Naive thymus-derived CD4-positive, alpha-beta T cell (primary cell): ENCODE data around the gene RHEBL1. TPM values are rescaled to one million over a fixed set of nuclear protein-coding genes. Genes with fewer than 3 reads are reported as not detected.

Experiments used
- ATAC-seq: fragments of 150-1000 bp; cut with Tn5 transposase; 2 replicates; pipeline ENCODE4 v1.10.0; 2021; ENCODE audit warnings: mild to moderate bottlenecking, moderate library complexity
- CTCF ChIA-PET: fragments of 350-600 bp; sonication (Branson Sonifier 250); formaldehyde crosslinking; loops from one replicate; lab custom pipeline; 2021; ENCODE audit warnings: antibody characterized with exemption; lab: Charles Lee
- POLR2A ChIA-PET: fragments of 350-600 bp; sonication (Branson Sonifier 250); formaldehyde crosslinking; loops from one replicate; lab custom pipeline; 2021; ENCODE audit warnings: antibody characterized with exemption, inconsistent platforms; lab: Charles Lee
- DNase-seq, 9 donors: peaks; one replicate each; pipeline versions ENCODE4 v3.0.0 to v3.0.0-alpha.2; 2020 to 2022; ENCODE audit warnings: mixed read lengths in 1 of 9
- H3K27ac ChIP-seq: one replicate; pipeline ENCODE4 v1.7.0; 2013; ENCODE audit warnings: mild to moderate bottlenecking, low read depth, low read length, moderate library complexity
- H3K27me3 ChIP-seq, 2 donors: one replicate each; pipeline ENCODE4 v1.7.0; 2013; ENCODE audit warnings: low read length in 2 of 2, mild to moderate bottlenecking in 2 of 2, moderate library complexity in 2 of 2; ENCODE audit not compliant: control insufficient read depth in 2 of 2, insufficient read depth in 2 of 2
- H3K36me3 ChIP-seq, 3 experiments: 1 replicate in 2 of 3; 2 replicates in 1 of 3; pipeline ENCODE4 v1.7.0; 2013; ENCODE audit warnings: low read length in 3 of 3, mild to moderate bottlenecking in 3 of 3, moderate library complexity in 1 of 3; ENCODE audit not compliant: insufficient read depth in 3 of 3, control insufficient read depth in 2 of 3
- H3K4me1 ChIP-seq, 2 donors: one replicate each; pipeline ENCODE4 v1.7.0; 2013; ENCODE audit warnings: low read length in 2 of 2, mild to moderate bottlenecking in 2 of 2, moderate library complexity in 1 of 2; ENCODE audit not compliant: control insufficient read depth in 2 of 2, insufficient read depth in 2 of 2
- H3K4me3 ChIP-seq: 2 replicates; pipeline ENCODE4 v1.7.0; 2013; ENCODE audit warnings: mild to moderate bottlenecking, low read length
- H3K9me3 ChIP-seq, 3 experiments: 1 replicate in 2 of 3; 2 replicates in 1 of 3; pipeline ENCODE4 v1.7.0; 2013; ENCODE audit warnings: low read length in 3 of 3; ENCODE audit not compliant: control insufficient read depth in 2 of 3
- H3K27ac Mint-ChIP-seq, 9 donors: one replicate each; pipeline ENCODE4 v1.8.0; 2020 to 2022; ENCODE audit warnings: mixed read lengths in 9 of 9, mild to moderate bottlenecking in 8 of 9, moderate library complexity in 5 of 9, inconsistent platforms in 2 of 9
- H3K27me3 Mint-ChIP-seq, 5 donors: one replicate each; pipeline ENCODE4 v1.8.0; 2021 to 2022; ENCODE audit warnings: mixed read lengths in 5 of 5, mild to moderate bottlenecking in 1 of 5
- H3K36me3 Mint-ChIP-seq, 5 donors: one replicate each; pipeline ENCODE4 v1.8.0; 2020 to 2022; ENCODE audit warnings: mixed read lengths in 5 of 5, mild to moderate bottlenecking in 3 of 5, inconsistent platforms in 1 of 5
- H3K4me1 Mint-ChIP-seq, 7 donors: one replicate each; pipeline ENCODE4 v1.8.0; 2020 to 2022; ENCODE audit warnings: mixed read lengths in 7 of 7, mild to moderate bottlenecking in 3 of 7, inconsistent platforms in 1 of 7
- H3K4me3 Mint-ChIP-seq, 10 donors: one replicate each; pipeline ENCODE4 v1.8.0; 2020 to 2022; ENCODE audit warnings: mild to moderate bottlenecking in 10 of 10, mixed read lengths in 10 of 10, moderate library complexity in 6 of 10, inconsistent platforms in 2 of 10
- H3K9me3 Mint-ChIP-seq, 11 donors: one replicate each; pipeline ENCODE4 v1.8.0; 2020 to 2022; ENCODE audit warnings: mixed read lengths in 11 of 11, mild to moderate bottlenecking in 4 of 11, inconsistent platforms in 1 of 11, moderate library complexity in 1 of 11
- intact Hi-C, 2 donors: fragments of 100-400 bp; cut with micrococcal nuclease; formaldehyde crosslinking; loops; one replicate each; pipeline ENCODE4 v1.15.1; 2023
- polyA plus RNA-seq, 2 donors: library from polyadenylated mRNA; unstranded; fragments of 300-500 nt; fragmentation: Illumina TruSeq; gene quantifications; one replicate each; pipeline ENCODE4 v1.2.3, GENCODE V29; 2021
- total RNA-seq, 6 experiments: library from RNA in 5 of 6; stranded (reverse) in 5 of 6; gene quantifications; 1 replicate in 5 of 6; 2 replicates in 1 of 6; pipeline ENCODE4 v1.2.3 and lab custom pipeline; 2021 to 2026

Gene RHEBL1
- total and polyA plus RNA-seq, 7 experiments from 2014 or later = 1.8 to 9.4 (median 3.3) TPM

DNA sequence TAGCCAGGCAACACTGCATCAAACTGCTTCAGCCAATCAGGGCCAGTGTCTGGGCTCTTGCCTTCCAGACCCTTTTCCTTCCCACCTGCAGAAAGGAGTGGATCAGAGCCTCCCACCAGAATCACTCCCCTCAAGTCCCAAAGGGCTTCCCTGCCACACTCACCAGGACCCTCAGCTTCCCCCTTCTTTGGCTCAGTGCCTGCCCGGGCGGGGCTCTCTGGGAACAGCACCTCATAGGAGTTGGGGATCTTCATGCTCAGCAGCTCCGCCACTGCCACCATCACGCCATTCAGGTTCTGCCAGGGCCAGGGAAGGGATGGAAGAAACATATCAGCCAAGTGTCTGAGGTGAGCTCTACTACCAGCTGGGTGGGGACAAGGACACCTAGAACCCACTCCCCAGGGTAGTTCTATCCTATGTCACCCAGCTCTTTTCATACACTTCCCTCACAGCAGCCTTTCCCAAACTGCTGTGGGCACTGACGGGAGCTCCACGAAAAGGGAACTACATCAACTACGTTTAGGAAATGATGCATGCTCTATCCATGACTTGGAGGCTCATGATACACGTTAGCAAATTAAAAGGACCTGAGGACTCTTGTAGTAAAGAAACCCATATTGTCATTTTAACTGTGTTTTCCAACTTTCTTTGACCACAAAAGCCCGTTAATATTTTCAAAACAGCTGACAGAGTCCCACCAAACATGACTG is 41.8 kb downstream of the RHEBL1 start:
- Histone ChIP-seq H3K4me1 (no peaks in the 10 kb centered on the region), H3K27me3 (no peaks in the 10 kb centered on the region), H3K4me3 (no peak overlapping the region), H3K9me3 (no peaks in the 10 kb centered on the region), H3K27ac (no peak overlapping the region), H3K36me3 (peaks cover 16 to 82% (median 20%) of the 10 kb centered on the region in 3 experiments)
- H3K9me3 Mint-ChIP-seq = no peaks in the 10 kb centered on the region
- H3K4me1 Mint-ChIP-seq = peaks cover 0 to 7% (median 0%) of the 10 kb centered on the region in 7 donors
- H3K27ac Mint-ChIP-seq = peak overlapping the region in 3 of 9 donors; percentile 14 to 46 (median 43)
- H3K27me3 Mint-ChIP-seq = no peaks in the 10 kb centered on the region
- POLR2A ChIA-PET = interaction anchor here (0.6 to 0.8 kb wide), 2 partner anchors 9 to 213 kb away, joined by 3 to 4 read pairs; no protein-coding TSS in a partner anchor
- ATAC-seq (peak; percentile 37), DNase-seq (no peak)
- H3K36me3 Mint-ChIP-seq = peaks cover 6 to 36% (median 11%) of the 10 kb centered on the region in 5 donors
- H3K4me3 Mint-ChIP-seq = no peak overlapping the region
- CTCF ChIA-PET = interaction anchor here (1.0 kb wide), 2 partner anchors 9 to 16 kb away, joined by 3 read pairs; no protein-coding TSS in a partner anchor
- intact Hi-C loops = no loop called here

DNA sequence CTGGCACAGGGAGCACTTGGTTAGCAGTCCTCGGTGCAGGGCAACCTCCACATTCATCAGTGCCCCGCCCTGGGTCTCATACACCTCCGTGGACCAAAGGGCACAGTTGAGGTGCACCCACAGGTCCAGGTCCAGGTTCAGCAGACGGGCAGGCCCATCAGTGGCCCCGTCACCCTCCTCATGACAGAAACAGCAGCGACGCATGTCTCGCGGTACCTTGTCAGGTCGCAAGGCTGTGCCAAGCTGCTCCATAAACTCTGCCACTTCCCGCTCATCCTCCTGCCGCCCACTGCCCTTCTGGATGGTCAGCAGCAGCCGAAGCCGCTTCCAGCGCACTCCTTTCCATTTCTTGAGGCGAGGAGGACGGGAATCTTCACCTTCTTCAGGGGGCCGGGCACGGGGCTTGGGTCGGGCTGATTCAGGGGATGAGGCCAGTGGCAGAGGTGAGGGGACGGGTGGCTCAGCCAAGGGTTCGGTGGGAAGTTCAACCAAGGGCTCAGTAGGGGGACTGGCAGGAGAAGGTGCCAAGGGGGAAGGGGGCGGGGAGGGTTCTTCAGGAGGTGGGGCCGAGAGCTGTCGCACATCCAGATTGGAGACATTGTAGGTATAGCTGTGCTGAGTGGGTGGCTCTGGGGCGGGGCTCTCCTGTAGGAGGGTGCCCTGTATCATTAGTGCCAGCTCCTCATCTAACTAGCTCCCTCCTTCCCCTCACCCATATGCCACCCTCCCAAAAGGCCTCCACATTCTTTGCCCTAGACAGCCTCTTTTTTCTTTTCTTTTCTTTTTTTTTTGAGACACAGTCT is 42.9 kb downstream of the RHEBL1 start:
- Mint-ChIP-seq H3K27ac (no peak overlapping the region), H3K4me3 (no peak overlapping the region), H3K27me3 (no peaks in the 10 kb centered on the region), H3K36me3 (peaks cover 6 to 40% (median 14%) of the 10 kb centered on the region in 5 donors), H3K9me3 (no peaks in the 10 kb centered on the region), H3K4me1 (peaks cover 0 to 12% (median 0%) of the 10 kb centered on the region in 7 donors)
- ChIA-PET CTCF (interaction anchor here (1.0 kb wide), 1 partner anchor 18 kb away, joined by 3 read pairs; no protein-coding TSS in a partner anchor), POLR2A (no interaction called here)
- Histone ChIP-seq H3K27me3 (no peaks in the 10 kb centered on the region), H3K36me3 (peaks cover 8 to 82% (median 20%) of the 10 kb centered on the region in 3 experiments), H3K27ac (no peak overlapping the region), H3K4me1 (no peaks in the 10 kb centered on the region), H3K9me3 (no peaks in the 10 kb centered on the region), H3K4me3 (no peak overlapping the region)
- DNase-seq (no peak), ATAC-seq (no peak)
- intact Hi-C loops = no loop called here

DNA sequence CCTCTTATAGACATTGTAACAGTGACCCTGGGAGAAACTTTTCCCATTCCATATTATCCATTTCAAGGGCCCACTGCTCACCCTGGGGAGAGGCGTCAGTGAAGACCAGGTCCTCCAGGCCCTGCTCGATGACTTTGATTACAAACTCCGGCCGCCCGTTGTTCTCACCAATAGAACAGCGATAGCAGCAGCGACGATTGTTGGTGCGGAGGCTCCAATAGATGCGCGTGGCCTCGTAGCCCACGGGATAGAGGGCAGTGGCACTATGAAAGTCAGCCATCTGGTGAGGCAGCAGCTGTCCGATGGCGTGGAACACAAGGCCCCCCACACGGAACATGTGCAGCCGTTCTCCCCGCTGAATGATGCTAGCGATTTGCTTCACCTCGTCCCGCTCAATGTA is 43.7 kb downstream of the RHEBL1 start:
- Histone ChIP-seq H3K27ac (no peak overlapping the region), H3K4me1 (no peaks in the 10 kb centered on the region), H3K4me3 (no peak overlapping the region), H3K27me3 (no peaks in the 10 kb centered on the region), H3K36me3 (peaks cover 8 to 82% (median 20%) of the 10 kb centered on the region in 3 experiments), H3K9me3 (no peaks in the 10 kb centered on the region)
- CTCF ChIA-PET = interaction anchor here (0.5 kb wide), 1 partner anchor 72 kb away, joined by 4 read pairs; no protein-coding TSS in a partner anchor
- Mint-ChIP-seq H3K4me1 (peaks cover 0 to 12% (median 1%) of the 10 kb centered on the region in 7 donors), H3K27ac (peak overlapping the region in 2 of 9 donors; percentile 8 to 17), H3K4me3 (no peak overlapping the region), H3K27me3 (no peaks in the 10 kb centered on the region), H3K36me3 (peaks cover 6 to 43% (median 17%) of the 10 kb centered on the region in 5 donors), H3K9me3 (no peaks in the 10 kb centered on the region)
- no peak for ATAC-seq
- POLR2A ChIA-PET = no interaction called here
- DNase-seq = no peak
- intact Hi-C loops = no loop called here

DNA sequence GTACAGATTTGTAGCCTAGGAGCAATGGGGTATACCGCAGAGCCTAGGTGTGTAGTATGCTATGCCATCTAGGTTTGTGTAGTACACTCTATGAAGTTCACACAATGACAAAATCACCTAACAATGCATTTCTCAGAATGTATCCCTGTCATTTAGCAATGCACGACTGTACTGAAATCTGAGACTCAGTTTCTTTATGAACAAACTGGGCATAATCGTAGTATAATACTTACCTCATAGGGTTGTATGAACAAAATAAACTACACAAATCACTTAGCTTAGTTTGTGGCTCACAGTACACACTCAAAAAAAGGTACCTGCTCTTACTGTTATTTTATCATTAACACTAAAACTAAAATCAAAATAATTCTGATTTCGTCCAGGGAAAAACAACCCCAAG is 44.3 kb downstream of the RHEBL1 start:
- ChIA-PET CTCF (interaction anchor here (1.6 kb wide), 1 partner anchor 31 kb away, joined by 6 read pairs; no protein-coding TSS in a partner anchor), POLR2A (no interaction called here)
- DNase-seq (no peak), ATAC-seq (no peak)
- Histone ChIP-seq H3K4me1 (no peaks in the 10 kb centered on the region), H3K27ac (no peak overlapping the region), H3K36me3 (peaks cover 8 to 85% (median 20%) of the 10 kb centered on the region in 3 experiments), H3K4me3 (no peak overlapping the region), H3K9me3 (no peaks in the 10 kb centered on the region), H3K27me3 (no peaks in the 10 kb centered on the region)
- Mint-ChIP-seq H3K9me3 (no peaks in the 10 kb centered on the region), H3K36me3 (peaks cover 6 to 43% (median 17%) of the 10 kb centered on the region in 5 donors), H3K4me1 (peaks cover 0 to 12% (median 1%) of the 10 kb centered on the region in 7 donors), H3K27me3 (no peaks in the 10 kb centered on the region), H3K27ac (peak overlapping the region in 2 of 9 donors; percentile 27 to 36), H3K4me3 (no peak overlapping the region)
- intact Hi-C loops = no loop called here

DNA sequence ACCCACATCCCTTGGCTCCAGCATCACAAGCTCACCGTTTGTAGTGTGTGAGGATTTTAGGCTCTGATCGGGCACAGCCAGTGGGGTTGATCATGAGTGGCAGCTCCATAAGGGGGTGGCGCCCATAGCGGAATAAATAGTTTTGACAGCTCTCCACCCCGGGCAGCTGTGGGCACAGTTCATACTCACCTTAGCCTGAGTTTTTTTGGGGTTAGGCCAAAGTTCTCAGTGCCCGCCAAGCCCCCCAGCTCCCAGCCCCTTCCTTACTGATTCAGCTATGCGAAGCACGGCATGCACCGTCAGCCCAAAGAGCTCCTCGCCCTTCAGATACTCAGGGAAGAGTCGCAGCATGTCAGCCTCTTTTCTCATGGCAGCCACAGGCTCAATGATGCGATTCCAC is 45.2 kb downstream of the RHEBL1 start:
- intact Hi-C loops = no loop called here
- H3K9me3 ChIP-seq = no peaks in the 10 kb centered on the region
- Mint-ChIP-seq H3K27ac (peak overlapping the region in 2 of 9 donors; percentile 71 to 74), H3K4me1 (peaks cover 5 to 15% (median 6%) of the 10 kb centered on the region in 7 donors), H3K27me3 (no peaks in the 10 kb centered on the region), H3K9me3 (no peaks in the 10 kb centered on the region), H3K36me3 (peaks cover 6 to 43% (median 17%) of the 10 kb centered on the region in 5 donors), H3K4me3 (no peak overlapping the region)
- H3K36me3 ChIP-seq = peaks cover 8 to 81% (median 20%) of the 10 kb centered on the region in 3 experiments
- ATAC-seq (no peak), DNase-seq (no peak)
- no peak overlapping the region for H3K27ac ChIP-seq
- ChIA-PET POLR2A (no interaction called here), CTCF (interaction anchor here (1.6 to 1.7 kb wide), 2 partner anchors 19 to 30 kb away, joined by 4 to 6 read pairs; no protein-coding TSS in a partner anchor)
- no peaks in the 10 kb centered on the region for H3K27me3 ChIP-seq
- H3K4me3 ChIP-seq = no peak overlapping the region
- peaks cover 1 to 4% of the 10 kb centered on the region in 2 donors for H3K4me1 ChIP-seq

DNA sequence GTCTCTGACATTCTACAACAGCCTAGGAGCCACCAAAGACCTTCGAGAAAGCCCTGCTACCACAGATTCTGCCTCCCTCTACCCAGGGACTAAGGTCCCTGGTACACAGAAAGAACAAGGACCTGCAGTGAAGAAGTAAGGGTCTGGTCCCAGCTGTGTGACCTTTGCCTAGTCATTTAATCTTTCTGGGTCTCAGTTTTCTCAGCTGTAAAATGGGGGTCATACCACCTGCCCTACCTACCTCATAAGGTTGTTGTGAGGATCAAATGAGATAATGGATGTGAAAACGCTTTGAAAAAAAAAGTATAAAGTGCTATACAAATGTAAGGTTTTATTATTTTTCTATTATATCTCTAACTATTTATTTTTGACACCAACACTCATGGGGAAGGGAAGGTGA is 46.0 kb downstream of the RHEBL1 start:
- Mint-ChIP-seq H3K27ac (no peak overlapping the region), H3K36me3 (peaks cover 6 to 43% (median 17%) of the 10 kb centered on the region in 5 donors), H3K27me3 (no peaks in the 10 kb centered on the region), H3K9me3 (no peaks in the 10 kb centered on the region), H3K4me1 (peaks cover 6 to 16% (median 12%) of the 10 kb centered on the region in 7 donors), H3K4me3 (no peak overlapping the region)
- ATAC-seq (no peak), DNase-seq (no peak)
- Histone ChIP-seq H3K27ac (no peak overlapping the region), H3K9me3 (no peaks in the 10 kb centered on the region), H3K4me3 (no peak overlapping the region), H3K27me3 (no peaks in the 10 kb centered on the region), H3K36me3 (peaks cover 8 to 78% (median 18%) of the 10 kb centered on the region in 3 experiments), H3K4me1 (peaks cover 4 to 7% of the 10 kb centered on the region in 2 donors)
- intact Hi-C loops = no loop called here
- ChIA-PET POLR2A (no interaction called here), CTCF (interaction anchor here (1.7 kb wide), 1 partner anchor 20 kb away, joined by 4 read pairs; no protein-coding TSS in a partner anchor)
